Endothelial cell of umbilical vein (primary cell): ENCODE results near the gene EDEM1.

ENCODE experiments used
- EZH2 ChIP-seq: IDR thresholded peaks from 2 replicates; pipeline ENCODE4 v1.6.1; 2012; ENCODE audit warnings: borderline replicate concordance, low read depth, mild to moderate bottlenecking, moderate library complexity, low read length, inconsistent platforms; ENCODE audit not compliant: severe bottlenecking
- FOS ChIP-seq: IDR thresholded peaks from 2 replicates; pipeline ENCODE4 v1.6.1; 2011; ENCODE audit warnings: mild to moderate bottlenecking, low read length, moderate library complexity, borderline replicate concordance; ENCODE audit not compliant: insufficient read depth
- JUN ChIP-seq: IDR thresholded peaks from 2 replicates; pipeline ENCODE4 v1.6.1; 2011; ENCODE audit warnings: borderline replicate concordance, low read depth; ENCODE audit not compliant: insufficient read length, insufficient read depth
- MAX ChIP-seq: IDR thresholded peaks from 2 replicates; pipeline ENCODE4 v1.6.1; 2011; ENCODE audit not compliant: insufficient read depth, insufficient read length
- POLR2A ChIP-seq: IDR thresholded peaks from 2 replicates; pipeline ENCODE4 v1.6.1; 2012; ENCODE audit warnings: low read depth, mild to moderate bottlenecking, control low read depth, low read length
- POLR2AphosphoS5 ChIP-seq: IDR thresholded peaks from 2 replicates; pipeline ENCODE4 v1.6.1; 2012; ENCODE audit warnings: low read depth, mild to moderate bottlenecking, control low read depth, low read length, moderate library complexity; ENCODE audit not compliant: insufficient read depth
- TF ChIP-seq, protein P1 (sequence below), 2 donors: IDR thresholded peaks; 1 replicate in 1 of 2; 2 replicates in 1 of 2; pipeline ENCODE4 v1.5.1; 2011; ENCODE audit warnings: low read length in 2 of 2, mild to moderate bottlenecking in 2 of 2, moderate library complexity in 2 of 2, control low read depth in 1 of 2, inconsistent platforms in 1 of 2, low read depth in 1 of 2; ENCODE audit not compliant: insufficient read depth in 1 of 2; ENCODE audit errors: extremely low read depth in 1 of 2

DNA sequence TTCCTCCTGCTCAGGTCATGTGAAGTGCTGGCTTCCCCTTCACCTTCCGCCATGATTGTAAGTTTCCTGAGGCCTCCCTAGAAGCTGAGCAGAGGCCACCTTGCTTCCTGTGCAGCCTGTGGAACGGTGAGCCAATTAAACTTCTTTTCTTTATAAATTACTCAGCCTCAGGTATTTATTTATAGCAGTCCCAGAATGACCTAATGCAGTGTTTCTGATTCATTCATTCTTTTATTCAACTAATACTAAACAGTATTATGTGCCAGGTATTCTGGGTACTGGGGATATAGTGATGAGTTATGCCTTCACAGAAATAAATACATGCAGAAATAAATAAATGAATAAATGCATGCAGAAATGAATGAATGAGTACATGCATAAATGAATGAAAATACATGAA, 41.9 kb downstream of the EDEM1 start:
- TF ChIP-seq, protein P1, sequence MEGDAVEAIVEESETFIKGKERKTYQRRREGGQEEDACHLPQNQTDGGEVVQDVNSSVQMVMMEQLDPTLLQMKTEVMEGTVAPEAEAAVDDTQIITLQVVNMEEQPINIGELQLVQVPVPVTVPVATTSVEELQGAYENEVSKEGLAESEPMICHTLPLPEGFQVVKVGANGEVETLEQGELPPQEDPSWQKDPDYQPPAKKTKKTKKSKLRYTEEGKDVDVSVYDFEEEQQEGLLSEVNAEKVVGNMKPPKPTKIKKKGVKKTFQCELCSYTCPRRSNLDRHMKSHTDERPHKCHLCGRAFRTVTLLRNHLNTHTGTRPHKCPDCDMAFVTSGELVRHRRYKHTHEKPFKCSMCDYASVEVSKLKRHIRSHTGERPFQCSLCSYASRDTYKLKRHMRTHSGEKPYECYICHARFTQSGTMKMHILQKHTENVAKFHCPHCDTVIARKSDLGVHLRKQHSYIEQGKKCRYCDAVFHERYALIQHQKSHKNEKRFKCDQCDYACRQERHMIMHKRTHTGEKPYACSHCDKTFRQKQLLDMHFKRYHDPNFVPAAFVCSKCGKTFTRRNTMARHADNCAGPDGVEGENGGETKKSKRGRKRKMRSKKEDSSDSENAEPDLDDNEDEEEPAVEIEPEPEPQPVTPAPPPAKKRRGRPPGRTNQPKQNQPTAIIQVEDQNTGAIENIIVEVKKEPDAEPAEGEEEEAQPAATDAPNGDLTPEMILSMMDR (IDR thresholded peaks at IDR 0.05; ENCODE audit: extremely low read depth in 1 of 2, insufficient read depth in 1 of 2, low read depth in 1 of 2, low read length in 2 of 2): no peak
- TF ChIP-seq POLR2A: no peak
- no peak for TF ChIP-seq EZH2
- no peak for TF ChIP-seq POLR2AphosphoS5
- TF ChIP-seq JUN: no peak
- TF ChIP-seq MAX: no peak
- no peak for TF ChIP-seq FOS
